Hematopoietic multipotent progenitor cell treated with erythropoietin and hydrocortisone succinate and interleukin-3 and kit ligand, for 17 days (in vitro differentiated cells): ENCODE data around the gene RNFT2.
"Not testable (repeated sequence)": the region's sequence is repeated elsewhere in the genome, so short reads cannot be mapped to it uniquely, and the experiment has no call there.

Experiments
- DNase-seq: peaks from one replicate; pipeline ENCODE4 v3.0.0-alpha.2; 2015; ENCODE audit warnings: low spot score

RNFT2 gene

DNA sequence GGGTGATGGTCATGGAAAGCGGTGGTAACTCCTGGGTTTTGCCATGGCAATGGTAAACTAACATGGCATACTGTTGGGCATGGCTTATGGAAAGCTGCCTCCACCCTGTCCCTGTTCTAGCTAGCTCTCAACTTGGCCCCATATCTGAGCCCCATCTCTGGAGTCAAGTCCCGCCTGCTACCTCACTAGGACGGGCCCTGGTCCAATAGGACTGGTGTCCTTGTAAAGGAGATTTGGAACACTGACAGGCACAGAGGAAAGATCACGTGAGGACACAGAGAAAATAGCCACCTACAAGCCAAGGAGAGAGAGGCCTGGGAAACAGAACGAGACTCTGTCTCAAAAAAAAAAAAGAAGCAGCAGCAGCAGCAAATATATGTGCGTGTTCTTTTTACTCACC is 59.8 kb downstream of the RNFT2 start:
- no peak for DNase-seq

DNA sequence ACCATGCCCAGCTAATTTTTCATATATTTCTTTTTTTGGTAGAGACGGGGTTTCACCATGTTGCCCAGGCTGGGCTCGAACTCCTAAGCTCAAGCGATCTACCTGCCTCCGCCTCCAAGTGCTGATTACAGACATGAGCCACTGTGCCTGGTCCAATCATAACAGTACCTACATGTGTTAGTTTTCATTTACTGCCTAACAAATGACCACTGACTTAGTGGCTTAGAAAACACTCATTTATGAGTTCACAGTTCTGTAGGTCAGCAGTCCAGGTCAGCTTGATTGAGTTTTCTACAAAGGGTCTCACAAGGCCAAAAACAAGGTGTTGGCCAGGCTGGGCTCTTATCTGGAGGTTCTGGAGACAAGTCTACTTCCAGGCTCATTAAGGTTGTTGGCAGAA is 60.6 kb downstream of the RNFT2 start:
- DNase-seq: no peak

DNA sequence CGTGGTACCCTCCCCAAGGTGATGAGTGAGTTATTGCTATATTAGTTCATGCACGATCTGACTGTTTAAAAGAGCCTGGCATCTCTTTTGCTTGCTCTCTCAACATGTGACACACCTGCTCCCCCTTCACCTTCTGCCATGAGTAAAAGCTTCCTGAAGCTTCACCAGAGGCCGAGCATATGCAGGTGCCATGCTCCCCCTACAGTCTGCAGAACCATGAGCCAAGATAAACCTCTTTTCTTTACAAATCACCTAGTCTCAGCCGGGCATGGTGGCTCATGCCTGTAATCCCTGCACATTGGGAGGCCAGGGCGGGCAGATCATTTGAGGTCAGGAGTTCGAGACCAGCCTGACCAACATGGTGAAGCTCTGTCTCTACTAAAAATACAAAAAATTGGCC is 61.8 kb downstream of the RNFT2 start:
- no peak for DNase-seq

DNA sequence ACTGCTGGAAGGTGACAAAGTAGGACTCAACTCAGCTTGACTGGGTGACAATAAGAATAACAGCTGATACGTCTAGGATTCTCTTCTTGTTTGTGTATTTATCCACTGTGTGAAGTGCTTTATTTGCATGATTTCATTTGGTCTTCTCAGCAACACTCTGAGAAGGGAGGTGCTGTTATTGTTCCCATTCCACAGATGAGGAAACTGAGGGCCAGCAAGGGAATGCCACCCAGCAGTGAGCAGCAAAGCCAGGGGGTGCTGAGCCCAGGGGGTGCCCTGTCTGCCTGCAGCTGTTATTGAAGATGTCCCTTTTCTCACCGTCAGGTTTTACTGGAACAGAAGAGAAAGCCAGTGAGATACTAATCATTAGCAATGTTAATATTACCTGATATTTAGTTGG is 62.8 kb downstream of the RNFT2 start:
- no peak for DNase-seq

DNA sequence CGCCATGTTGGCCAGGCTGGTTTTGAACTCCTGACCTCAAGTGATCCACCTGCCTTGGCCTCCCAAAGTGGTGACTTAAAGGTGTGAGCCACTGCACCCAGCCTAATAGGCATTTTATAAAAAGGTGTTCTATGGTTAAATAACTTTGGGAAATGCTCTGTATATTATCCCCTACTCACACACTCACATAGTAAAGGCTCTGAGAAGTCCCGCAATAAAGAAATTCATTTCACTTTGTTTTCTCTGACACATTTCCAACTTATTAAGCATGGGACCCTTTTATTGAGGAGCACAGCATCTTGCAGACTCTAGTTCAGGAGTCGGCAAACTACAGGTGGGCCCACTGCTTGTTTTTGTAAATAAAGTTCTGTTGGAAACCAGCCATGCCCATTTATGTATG is 63.9 kb downstream of the RNFT2 start:
- no peak for DNase-seq

DNA sequence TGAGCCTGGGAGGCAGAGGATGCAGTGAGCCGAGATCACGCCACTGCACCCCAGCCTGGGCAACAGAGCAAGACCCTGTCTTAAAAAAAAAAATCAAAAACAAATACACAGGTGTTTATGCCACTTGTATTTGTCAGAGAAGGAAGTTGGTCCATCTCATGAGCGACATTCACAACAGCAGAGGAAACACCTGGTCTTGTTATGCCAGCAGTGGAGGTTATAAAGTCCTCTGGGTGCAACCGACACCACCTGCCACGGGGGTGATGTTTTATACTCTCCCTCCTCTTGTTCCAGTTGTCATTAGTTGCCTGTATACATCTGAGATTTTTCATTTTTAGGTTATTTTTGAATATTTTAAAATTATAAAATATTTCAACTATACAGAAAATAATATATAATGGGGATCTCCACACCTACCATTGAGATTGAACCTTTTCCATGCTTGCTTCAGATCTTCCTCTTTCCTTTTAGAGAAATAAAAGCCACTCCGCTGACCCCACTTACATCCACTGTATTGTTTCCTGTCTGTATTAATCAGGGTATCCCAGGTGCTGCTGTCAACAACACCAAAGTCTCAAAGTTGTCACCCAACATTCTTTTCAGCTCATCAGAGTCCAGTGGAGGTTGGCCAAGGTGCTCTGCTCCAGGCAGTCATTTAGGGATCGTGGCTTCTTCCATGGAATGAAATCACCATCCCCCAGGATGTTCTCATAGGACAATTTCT is 65.1 kb downstream of the RNFT2 start:
- no peak for DNase-seq

DNA sequence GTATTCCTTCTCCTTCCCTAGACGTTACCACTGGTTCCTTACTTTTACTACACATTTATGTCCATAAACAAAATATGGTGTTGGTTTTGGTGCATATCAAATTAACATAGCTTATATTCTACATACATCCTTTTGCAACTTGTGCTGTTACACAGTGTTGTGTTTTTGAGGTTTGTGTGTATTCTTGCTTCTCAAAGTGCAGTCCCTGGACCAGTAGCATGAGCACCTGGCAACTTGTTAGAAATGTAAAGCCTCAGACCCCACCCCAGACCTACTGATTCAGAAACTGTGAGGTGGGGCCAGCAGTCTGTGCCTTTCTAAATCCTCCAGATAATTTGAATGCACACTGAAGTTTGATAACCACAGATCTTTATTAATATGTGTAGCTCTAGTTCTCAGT is 65.9 kb downstream of the RNFT2 start:
- DNase-seq: no peak

DNA sequence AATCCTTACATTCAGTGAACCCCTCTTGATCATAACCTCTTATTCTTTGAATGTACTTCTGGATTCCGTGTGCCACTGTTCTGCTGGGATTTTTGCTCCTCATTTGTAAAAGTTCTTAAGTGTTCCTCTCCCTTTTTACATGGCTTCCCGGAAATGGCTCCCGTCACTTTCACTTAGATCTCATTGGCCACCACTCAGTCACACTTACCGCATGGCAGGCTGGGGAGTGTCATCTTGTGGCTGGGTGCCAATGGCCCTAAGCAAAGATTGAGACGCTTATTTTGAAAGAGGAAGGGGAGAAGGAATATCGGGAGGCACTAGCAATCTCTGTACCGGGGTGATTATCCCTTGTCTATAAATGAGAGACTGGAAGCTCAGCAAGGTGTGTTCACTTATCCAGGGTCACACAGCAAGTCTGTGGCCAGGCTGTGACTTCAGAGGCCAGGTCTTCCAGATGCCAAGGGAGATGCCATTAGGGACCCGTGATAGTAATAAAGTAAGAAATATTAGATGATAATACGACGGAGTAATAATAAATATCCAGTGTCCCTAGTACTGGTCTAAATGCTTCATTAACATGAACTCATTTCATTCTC is 68.8 kb downstream of the RNFT2 start:
- no peak for DNase-seq

DNA sequence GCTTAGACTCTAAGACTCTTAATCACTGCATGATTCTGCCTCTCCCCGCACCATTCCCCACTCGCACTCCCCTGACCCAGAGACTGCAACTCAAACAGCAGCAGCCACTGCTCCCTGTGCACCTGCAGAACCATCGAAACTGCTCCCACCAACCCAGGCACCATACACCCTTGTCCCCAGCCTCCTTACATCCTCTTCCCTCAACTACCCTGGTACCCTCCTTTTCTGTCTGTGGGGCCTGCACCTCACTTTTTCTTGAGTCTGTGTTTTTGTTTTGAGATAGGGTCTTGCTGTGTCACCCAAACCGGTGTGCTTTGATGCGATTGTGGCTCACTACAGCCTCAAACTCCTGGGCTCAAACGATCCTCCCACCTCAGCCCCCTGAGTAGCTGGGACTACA is 69.4 kb downstream of the RNFT2 start:
- DNase-seq: no peak

DNA sequence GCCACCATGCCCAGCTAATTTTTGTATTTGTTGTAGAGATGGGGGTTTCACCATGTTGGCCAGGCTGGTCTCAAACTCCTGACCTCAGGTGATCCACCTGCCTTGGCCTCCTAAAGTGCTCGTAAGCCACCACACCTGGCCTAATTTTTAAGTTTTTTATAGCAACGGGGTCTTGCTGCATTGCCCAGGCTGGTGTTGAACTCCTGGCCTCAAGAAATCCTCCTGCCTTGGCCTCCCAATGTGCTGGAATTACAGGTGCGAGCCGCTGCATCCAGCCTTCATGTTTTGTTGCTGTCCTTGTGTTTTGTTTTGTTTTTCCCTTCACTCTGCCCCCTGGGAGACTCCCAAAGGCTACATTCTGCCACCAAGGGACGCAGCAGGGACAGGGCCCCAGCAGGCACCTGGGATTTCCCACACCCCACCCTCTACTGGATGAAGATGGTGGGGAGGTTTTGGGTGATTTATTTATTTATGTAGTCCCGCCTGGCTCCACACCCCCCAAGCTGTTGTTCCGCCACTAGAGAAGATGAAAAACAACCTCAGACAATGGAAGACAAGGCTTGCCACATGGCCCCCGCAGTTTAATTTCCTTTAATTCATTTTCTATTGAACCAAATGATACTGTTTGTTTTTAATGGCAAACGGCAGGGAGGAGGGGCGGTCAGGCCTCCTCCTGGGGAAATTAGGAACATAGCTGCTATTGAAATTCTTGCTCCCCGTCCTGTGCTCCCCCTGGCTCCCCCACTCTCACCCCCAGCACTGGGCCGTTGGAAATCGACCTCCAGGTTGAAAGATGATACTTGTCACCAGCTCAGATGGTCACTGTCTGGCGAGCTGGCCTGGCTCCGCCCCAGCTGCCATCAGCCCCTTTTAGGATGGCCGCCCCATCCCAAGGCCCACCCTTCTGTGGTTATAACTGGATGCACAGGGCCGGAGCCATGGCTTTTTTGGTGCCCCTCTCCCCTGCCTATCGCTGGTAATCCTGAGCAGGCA is 70.3 kb downstream of the RNFT2 start:
- no peak for DNase-seq

DNA sequence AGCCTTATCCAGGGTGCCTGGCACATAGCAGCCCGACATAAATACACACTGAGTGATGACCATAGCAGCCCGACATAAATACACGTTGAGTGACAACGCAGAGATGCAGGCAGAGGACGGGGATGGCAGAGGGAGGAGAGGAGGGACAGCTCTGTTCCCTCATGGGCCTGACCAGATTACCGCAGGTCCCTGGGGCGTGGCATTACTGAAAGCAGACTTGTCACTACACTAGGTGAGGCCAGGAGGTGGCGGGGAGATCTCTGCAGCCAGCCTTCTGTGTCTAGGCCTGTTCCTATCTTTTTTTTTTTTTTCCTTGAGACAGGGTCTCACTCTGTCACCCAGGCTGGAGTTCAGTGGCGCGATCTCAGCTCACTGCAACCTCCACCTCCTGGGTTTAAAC is 74.1 kb downstream of the RNFT2 start:
- DNase-seq: no peak

DNA sequence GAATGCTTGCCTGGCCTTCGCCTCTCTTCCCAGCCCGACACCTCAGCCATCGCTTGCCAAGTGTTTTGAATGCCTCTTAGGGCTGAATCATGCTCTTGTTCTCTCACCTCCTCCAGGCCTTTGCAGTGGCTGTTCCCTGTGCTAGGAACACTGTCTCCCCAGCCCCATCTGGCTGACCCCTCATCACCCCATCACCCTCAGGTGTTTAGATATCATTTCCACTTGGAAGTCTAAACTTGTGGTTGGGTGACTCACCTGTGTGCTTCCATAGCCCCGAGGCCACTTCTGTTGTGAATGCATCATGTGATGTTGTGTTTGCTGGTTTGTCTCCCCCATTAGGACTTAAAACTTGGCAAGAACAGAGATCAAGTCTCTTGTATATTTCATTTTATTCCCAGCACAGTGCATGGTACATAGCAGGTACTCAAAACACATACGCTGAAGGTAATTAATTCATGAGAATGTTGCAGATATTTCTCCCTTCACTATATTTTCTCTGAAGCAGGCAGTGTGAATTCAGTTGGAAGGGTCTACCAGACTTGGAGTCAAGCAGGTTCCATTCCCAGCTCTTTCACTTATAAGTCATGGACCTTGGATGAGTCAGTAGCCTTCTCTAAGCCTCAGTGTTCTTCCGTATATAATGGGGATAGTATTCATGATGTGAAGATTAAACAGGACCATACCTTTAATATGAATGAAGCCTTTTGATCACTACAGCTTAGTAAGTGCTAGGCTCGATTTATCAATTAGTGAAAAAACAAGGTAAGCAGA is 75.3 kb downstream of the RNFT2 start:
- DNase-seq: no peak

DNA sequence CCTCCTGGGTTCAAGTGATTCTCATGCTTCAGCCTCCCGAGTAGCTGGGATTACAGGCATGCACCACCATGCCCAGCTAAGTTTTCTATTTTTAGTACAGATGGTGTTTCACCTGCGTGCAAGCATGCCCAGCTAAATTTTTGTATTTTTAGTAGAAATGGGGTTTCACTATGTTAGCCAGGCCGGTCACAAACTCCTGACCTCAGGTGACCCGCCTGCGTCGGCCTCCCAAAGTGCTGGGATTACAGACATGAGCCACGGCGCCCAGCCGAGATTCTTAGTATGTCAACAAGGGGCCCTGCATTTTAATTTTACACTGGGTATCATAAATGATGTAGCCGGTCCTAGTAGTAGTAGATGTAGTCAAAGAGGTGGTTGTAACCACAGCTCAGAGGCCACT is 76.7 kb downstream of the RNFT2 start:
- not testable (repeated sequence) for DNase-seq

DNA sequence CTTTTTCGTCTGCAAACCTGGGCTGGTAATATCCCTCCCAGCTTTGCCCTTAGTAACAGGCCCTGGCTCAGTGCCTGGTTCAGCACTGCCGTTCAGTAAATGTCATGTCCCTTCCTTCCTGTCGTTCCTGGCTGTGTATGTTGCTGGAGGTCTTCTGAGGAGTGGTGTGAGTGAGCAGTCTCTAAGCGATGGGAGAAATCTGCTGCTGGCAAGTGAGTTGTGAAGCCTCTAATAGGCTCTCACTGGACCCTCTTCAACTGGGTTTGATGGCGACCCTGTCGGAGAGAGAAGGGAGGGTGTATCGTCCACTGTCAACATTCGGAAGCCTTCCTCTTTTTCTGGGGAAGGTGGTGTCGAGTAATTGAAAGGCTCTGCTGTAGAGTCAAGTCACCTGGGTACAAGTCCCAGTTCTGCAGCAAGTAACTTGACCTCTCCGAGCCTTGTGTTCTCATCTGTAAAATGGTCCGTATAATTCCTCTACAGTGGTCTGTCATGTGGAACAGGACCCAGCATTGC is 80.3 kb downstream of the RNFT2 start:
- peak; percentile 30 for DNase-seq

DNA sequence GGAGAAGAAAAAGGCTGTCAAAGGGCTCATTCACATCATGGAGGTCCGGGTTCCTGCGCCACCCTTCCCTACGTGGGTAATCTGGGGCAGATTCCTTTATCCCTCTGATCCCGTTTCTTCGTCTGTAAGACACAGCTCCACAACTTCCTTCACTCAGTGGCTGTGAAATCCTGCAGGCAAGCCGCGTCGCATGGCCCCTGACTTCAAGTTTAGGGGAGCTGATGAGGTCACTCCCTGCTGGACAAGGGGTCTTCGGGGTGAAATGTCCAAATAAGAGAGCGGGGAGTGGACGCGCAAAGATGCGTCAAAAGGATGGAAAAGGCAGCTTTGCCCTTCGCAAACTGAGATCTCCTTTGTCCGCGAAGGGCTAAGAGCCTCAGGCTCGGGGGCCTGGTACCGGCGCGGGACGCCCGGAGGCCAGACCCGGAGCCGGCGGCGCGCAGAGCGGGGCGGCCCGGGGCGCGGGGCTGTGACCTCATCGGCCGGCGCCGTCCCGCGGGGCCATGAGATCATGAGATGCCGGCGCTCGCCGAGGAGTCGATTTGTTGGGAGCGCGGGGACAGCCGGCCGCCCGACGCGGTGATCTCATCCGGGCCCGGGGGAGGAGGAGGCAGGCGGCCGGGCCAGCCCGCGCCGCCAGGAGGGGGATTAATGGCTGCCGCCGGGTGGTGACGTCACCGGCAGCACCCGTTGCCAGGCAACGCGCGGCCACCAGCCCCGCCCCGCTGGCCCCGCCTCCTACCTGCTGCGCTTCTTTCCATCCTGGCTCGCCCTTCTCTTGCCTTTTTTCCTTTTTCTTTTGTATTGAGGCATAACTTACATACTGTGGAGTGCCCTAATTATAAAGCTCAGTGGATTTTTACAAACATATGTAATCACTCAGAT is 81.1 kb downstream of the RNFT2 start:
- DNase-seq: peak; percentile 90

DNA sequence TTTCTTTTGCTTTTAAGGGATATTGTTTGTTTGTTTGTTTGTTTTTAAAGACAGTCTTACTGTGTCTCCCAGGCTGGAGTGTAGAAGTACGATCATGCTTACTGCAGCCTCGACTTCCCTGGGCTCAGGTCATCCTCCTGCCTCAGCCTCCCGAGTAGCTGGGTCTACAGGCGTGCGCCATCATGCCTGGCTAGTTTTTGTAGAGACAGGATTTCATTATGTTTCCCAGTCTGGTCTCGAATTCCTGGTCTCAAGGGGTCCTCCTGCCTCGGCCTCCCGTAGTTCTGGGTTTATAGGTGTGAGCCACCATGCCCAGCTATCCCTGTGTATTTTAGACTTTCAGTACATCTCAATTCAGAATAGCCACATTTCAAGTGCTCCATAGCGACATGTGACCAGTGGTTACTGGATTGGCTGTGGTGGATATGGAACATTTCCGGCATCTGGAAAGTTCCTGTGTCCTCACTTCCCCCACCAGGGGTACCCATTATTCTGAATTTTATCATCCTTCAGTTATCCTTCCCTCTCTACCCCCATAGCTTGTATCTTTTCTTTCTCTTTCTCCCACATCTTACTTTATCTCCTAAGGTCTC is 82.0 kb downstream of the RNFT2 start:
- DNase-seq: no peak

DNA sequence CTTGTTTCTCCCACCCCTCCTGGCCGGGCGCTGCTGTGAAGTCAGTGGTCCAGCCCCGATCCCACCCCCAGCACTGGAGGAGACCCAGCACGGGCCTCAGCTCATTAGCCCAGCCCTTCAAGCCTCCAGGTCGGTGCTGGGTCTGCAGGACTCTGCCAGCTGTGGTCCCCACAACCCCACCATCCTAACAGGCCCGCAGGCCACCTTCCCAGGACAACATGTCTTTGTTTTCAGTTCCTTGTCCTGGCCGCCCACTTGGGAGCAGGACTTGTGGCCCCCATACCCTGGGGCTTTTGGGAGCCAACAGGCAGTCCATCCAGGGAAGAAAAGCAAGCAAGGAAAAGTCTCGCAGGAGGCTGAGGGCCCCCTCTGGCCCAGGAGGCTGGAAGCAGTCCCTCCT is 83.2 kb downstream of the RNFT2 start:
- DNase-seq: no peak

DNA sequence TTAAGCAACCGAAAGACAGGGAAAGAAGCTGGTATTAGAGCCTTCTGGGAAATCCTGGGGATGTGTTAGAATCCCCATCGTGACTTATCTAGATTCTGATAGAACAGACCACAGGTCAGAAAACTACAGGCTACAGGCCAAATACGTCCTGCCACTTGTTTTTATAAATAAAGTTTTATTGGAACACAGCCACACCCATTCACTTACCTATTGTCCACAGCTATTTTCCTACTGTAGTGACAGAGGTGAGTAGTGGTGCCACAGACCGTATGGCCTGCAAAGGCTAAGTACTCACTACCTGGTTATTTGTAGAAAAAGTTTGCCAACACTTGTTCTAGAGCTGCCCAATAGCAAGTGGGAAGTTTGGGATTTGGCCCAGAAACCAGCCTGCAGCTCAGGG is 89.3 kb downstream of the RNFT2 start:
- no peak for DNase-seq

DNA sequence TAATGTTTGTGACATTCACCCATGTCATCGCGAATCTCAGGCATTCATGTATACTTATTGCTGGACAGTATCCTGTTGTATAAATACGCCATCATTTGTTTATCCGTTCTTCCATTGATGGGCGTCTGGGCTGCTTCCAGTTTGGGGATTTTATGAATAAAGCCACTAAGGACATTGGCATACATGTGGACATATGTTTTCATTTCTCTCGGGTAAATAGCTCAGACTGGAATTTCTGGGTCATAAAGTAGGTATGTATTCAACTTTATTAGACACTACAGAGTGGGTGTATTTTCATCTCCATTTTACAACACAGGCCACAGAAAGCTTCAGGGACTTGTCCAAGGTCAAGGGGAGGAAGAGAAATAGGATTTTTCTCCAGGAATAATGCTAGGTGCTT is 94.2 kb downstream of the RNFT2 start:
- DNase-seq: no peak

DNA sequence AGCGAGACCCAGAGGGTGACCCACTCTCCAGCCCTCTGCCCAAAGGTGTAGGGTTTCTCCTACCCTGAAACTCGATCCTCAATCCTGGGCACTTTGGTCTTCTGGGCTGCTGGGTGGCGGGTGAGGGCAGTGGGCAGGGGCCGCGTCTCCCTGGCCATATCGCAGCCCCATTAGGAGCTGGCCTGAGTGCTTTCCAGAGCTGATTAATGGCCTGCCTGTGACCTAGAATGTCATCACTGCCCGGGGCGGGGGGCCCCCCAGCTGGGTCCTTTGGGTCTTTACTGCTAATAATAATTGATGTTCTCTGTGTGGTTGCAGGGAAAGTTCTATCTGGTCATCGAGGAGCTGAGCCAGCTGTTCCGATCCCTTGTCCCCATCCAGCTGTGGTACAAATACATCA is 95.4 kb downstream of the RNFT2 start:
- no peak for DNase-seq

DNA sequence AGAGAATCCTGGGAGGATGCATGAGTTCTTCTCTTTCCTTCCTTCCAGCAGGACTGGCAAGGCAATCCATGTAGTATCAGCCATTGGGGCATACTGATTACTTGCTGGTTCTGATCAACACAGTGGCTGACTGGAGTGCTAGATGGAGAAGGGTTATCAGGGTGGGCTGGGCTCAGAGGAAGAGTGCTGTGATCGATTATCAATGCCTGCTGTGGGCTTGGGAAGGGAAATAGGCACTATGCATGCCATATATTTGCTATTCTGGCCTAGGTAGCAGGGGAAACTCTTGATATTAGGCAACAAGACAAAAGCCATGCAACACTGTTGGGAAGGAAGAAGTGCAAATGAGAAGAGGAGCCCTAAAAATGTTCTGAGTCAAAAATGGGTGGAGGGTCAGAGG is 97.4 kb downstream of the RNFT2 start:
- DNase-seq: no peak
